Endothelial cell (in vitro differentiated cells): ENCODE results near the gene EIF4E1B. TPM values are rescaled to one million over a fixed set of nuclear protein-coding genes. Genes with fewer than 3 reads are reported as not detected.

ENCODE experiments used
- DNase-seq: peaks from one replicate; pipeline ENCODE4 v3.0.0; 2021; ENCODE audit warnings: low spot score
- H3K27ac Mint-ChIP-seq: one replicate; pipeline ENCODE4 v1.8.0; 2021; ENCODE audit warnings: mixed read lengths, inconsistent platforms; ENCODE audit not compliant: unreplicated experiment
- H3K27me3 Mint-ChIP-seq: one replicate; pipeline ENCODE4 v1.8.0; 2021; ENCODE audit warnings: mild to moderate bottlenecking, moderate library complexity, mixed read lengths, inconsistent platforms; ENCODE audit not compliant: unreplicated experiment
- H3K36me3 Mint-ChIP-seq: one replicate; pipeline ENCODE4 v1.8.0; 2021; ENCODE audit warnings: mild to moderate bottlenecking, low read depth, mixed read lengths, inconsistent platforms; ENCODE audit not compliant: unreplicated experiment
- H3K4me1 Mint-ChIP-seq: one replicate; pipeline ENCODE4 v1.8.0; 2021; ENCODE audit warnings: mild to moderate bottlenecking, mixed read lengths, inconsistent platforms; ENCODE audit not compliant: unreplicated experiment
- H3K4me3 Mint-ChIP-seq: one replicate; pipeline ENCODE4 v1.8.0; 2021; ENCODE audit warnings: mild to moderate bottlenecking, mixed read lengths, inconsistent platforms; ENCODE audit not compliant: unreplicated experiment
- H3K9me3 Mint-ChIP-seq: one replicate; pipeline ENCODE4 v1.8.0; 2021; ENCODE audit warnings: mixed read lengths, inconsistent platforms; ENCODE audit not compliant: unreplicated experiment
- CTCF ChIP-seq: fragments of 200-600 bp; sonication (generic); IDR thresholded peaks from one replicate; pipeline ENCODE4 v1.5.0; 2021; ENCODE audit warnings: antibody characterized with exemption; ENCODE audit not compliant: unreplicated experiment
- total RNA-seq: library from RNA; stranded (reverse); fragmentation: NEBNext Ultra II Directional; extraction: Animal tissue kit (Norgen Biotek cat#: 25700); gene quantifications from one replicate; pipeline ENCODE4 v1.2.1, GENCODE V29; 2021; ENCODE audit not compliant: unreplicated experiment

EIF4E1B gene
- total RNA-seq, 1 donor from 2014 or later, result 0.54 TPM

GRCh38 chr5:176653401-176654385 is 23.2 kb downstream of the EIF4E1B start:
- peaks cover 3% of the 10 kb centered on the region for H3K4me1 Mint-ChIP-seq
- DNase-seq, result no peak
- peaks cover 20% of the 10 kb centered on the region for H3K36me3 Mint-ChIP-seq
- H3K9me3 Mint-ChIP-seq, result no peaks in the 10 kb centered on the region
- no peak for TF ChIP-seq CTCF
- peaks cover 22% of the 10 kb centered on the region for H3K27me3 Mint-ChIP-seq
- peak overlapping the region; percentile 21 for H3K27ac Mint-ChIP-seq
- H3K4me3 Mint-ChIP-seq, result peak overlapping the region; percentile 29

- Mint-ChIP-seq H3K27me3 (peaks cover 22% of the 10 kb centered on the region), H3K4me1 (peaks cover 2% of the 10 kb centered on the region), H3K4me3 (no peak overlapping the region), H3K27ac (no peak overlapping the region), H3K9me3 (no peaks in the 10 kb centered on the region), H3K36me3 (peaks cover 20% of the 10 kb centered on the region)
- no peak for TF ChIP-seq CTCF
- no peak for DNase-seq
Observed at GRCh38 chr5:176654856-176655255, 24.4 kb downstream of the EIF4E1B start.

- no peak for TF ChIP-seq CTCF
- H3K27ac Mint-ChIP-seq, result no peak overlapping the region
- no peak for DNase-seq
- H3K27me3 Mint-ChIP-seq, result peaks cover 16% of the 10 kb centered on the region
- peaks cover 20% of the 10 kb centered on the region for H3K36me3 Mint-ChIP-seq
- no peaks in the 10 kb centered on the region for H3K4me1 Mint-ChIP-seq
- H3K4me3 Mint-ChIP-seq, result no peak overlapping the region
- H3K9me3 Mint-ChIP-seq, result no peaks in the 10 kb centered on the region
Observed at GRCh38 chr5:176656467-176656990, 26.1 kb downstream of the EIF4E1B start.

GRCh38 chr5:176658007-176658599 is 27.6 kb downstream of the EIF4E1B start:
- Mint-ChIP-seq H3K4me1 (no peaks in the 10 kb centered on the region), H3K36me3 (peaks cover 19% of the 10 kb centered on the region), H3K9me3 (no peaks in the 10 kb centered on the region), H3K4me3 (no peak overlapping the region), H3K27me3 (peaks cover 11% of the 10 kb centered on the region), H3K27ac (no peak overlapping the region)
- TF ChIP-seq CTCF, result peak; percentile 70
- DNase-seq, result peak; percentile 69
